Measurements from ENCODE around the gene NELFA. TPM values are rescaled to one million over a fixed set of nuclear protein-coding genes. Genes with fewer than 3 reads are reported as not detected.

Gene NELFA
- total RNA-seq, 3 donors from 2014 or later, result 58.1 to 62.5 (median 59.8) TPM

DNA sequence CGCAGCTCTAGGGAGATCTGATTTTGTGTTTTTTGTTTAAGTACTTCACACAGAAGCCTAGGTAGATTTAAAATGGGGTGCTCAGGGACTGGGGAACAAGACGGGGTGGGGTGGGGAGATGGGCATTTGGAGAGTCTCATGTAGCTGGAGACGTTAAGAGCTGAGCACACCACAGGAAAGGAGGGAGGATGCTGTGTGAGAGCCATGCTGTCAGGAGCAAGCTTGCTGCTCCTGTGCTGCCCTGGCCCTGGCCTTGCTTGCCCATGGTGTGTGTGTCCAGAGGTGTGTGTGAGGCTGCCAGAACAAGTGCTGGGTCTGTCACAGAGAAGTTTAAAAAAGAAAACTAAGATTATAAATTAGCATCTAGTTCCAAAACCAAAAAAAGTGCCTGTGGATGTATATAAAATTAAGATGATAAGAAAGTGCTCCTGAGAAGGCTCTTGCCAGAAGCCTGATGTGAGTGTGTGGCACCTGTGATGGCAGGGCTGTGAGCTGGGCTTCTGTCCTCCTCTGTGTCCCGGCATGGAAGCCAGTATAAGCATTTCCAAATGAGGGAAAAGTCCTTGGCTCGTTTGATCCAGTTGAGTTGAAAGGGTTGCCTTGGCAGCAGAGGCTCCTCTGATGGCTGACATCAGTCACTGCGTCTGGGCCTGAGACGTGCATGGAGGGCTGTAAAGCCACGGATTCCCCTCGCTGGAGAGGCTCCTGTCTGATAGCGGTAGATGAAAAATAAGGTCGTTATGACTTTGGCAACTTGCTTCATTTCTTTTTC, 63.5 kb downstream of the NELFA start:
- Mint-ChIP-seq H3K4me3 (no peak overlapping the region), H3K9me3 (no peaks in the 10 kb centered on the region), H3K4me1 (ENCODE audit: low read depth) (no peaks in the 10 kb centered on the region), H3K36me3 (ENCODE audit: insufficient read depth) (peaks cover 10% of the 10 kb centered on the region), H3K27me3 (ENCODE audit: low read depth) (no peaks in the 10 kb centered on the region)
- DNase-seq (no peak), ATAC-seq (no peak)

DNA sequence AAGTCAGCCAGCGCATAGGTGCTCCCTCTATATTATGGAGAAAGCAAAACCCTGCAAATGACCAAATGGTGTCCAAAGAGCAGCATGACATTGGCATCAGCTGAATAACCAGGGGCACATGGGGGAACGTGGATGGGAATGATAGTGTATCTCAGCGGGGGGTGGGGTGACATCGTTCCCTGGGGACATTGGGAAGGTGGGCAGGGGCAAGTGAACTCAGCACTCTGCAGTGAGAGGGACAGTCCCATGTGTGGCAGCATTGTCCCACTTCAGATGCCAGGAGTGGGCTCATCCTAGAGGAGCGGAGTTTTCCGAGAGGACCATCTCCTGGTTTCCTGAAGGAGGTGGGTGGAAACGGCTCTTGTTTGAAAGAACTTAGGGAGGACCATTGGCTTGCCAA, 64.8 kb downstream of the NELFA start:
- ATAC-seq, result no peak

GRCh38 chr4:1940566-1940965, 68.2 kb downstream of the NELFA start:
- Mint-ChIP-seq H3K9me3 (no peaks in the 10 kb centered on the region), H3K4me3 (no peak overlapping the region), H3K36me3 (ENCODE audit: insufficient read depth) (peaks cover 20% of the 10 kb centered on the region), H3K27me3 (ENCODE audit: low read depth) (no peaks in the 10 kb centered on the region), H3K4me1 (ENCODE audit: low read depth) (no peaks in the 10 kb centered on the region)
- no peak for DNase-seq
- ATAC-seq, result no peak

More for the DNA sequence above, 64.8 kb downstream of the NELFA start:
- H3K4me3 Mint-ChIP-seq, result no peak overlapping the region
- no peaks in the 10 kb centered on the region for H3K4me1 Mint-ChIP-seq (ENCODE audit: low read depth)
- DNase-seq, result no peak
- H3K36me3 Mint-ChIP-seq (ENCODE audit: insufficient read depth), result peaks cover 18% of the 10 kb centered on the region
- no peaks in the 10 kb centered on the region for H3K9me3 Mint-ChIP-seq
- no peaks in the 10 kb centered on the region for H3K27me3 Mint-ChIP-seq (ENCODE audit: low read depth)

DNA sequence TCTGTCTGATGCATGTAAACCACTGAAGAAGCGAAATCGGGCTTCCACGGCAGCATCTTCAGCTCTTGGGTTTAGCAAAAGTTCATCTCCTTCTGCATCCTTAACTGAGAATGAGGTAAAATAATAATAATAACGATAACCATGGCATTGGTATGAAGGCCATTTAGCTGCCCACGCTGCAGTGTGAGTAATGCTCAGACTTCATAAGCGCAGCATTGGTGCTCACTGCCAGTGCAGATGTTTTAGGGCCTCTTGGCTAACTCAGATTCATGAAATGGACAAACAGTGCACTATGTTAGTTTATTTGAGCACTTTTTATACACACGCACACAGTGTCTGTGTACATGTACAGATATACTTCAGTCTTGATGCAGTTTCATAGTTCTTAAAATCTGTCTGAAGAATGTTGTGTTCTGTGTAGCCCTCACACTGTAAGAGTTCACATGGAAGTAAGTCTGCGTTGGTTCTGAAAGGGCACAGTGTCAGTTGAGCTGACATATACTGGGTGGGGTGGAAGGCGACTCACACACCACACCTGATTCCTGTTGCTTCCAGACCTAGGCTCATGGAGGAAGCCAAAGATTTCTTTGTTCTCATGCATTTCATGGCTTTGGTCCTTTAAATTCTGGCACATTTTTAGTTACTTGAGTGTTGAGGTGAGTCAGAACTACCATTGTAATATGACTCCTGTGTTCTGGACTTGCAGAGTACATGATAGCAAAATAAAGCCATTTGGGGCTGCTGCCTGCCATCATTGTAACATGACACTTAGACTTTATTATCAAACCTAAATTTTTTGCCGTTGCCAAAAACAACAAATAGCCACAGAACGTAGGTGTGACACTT, 68.9 kb downstream of the NELFA start:
- peaks cover 20% of the 10 kb centered on the region for H3K36me3 Mint-ChIP-seq (ENCODE audit: insufficient read depth)
- DNase-seq, result no peak
- no peaks in the 10 kb centered on the region for H3K27me3 Mint-ChIP-seq (ENCODE audit: low read depth)
- no peak overlapping the region for H3K4me3 Mint-ChIP-seq
- no peak for ATAC-seq
- no peaks in the 10 kb centered on the region for H3K4me1 Mint-ChIP-seq (ENCODE audit: low read depth)
- no peaks in the 10 kb centered on the region for H3K9me3 Mint-ChIP-seq

- Mint-ChIP-seq H3K4me3 (no peak overlapping the region), H3K36me3 (ENCODE audit: insufficient read depth) (peaks cover 20% of the 10 kb centered on the region), H3K4me1 (ENCODE audit: low read depth) (no peaks in the 10 kb centered on the region), H3K9me3 (no peaks in the 10 kb centered on the region), H3K27me3 (ENCODE audit: low read depth) (no peaks in the 10 kb centered on the region)
- DNase-seq (no peak), ATAC-seq (no peak)
Observed at GRCh38 chr4:1938027-1938426, 70.7 kb downstream of the NELFA start.

DNA sequence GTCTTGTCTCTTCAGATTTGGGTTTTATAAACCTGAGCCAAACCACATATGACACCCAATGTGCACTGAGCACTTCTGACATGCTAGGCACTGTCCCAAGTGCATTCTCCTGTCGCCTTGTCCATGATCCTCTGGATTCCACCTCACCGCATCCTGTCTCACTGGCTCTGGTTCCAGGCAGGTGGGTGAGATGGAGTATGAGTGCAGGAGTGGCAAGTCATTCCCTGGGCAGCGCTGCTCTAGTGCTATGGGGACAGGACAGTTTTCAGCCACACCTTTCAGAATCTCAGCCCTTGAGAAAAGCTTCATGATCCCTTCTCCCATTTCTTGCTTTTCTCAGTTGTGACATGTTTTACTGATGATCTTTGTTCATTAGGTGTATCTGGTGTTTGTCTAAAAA, 71.2 kb downstream of the NELFA start:
- Mint-ChIP-seq H3K4me3 (no peak overlapping the region), H3K4me1 (ENCODE audit: low read depth) (no peaks in the 10 kb centered on the region), H3K36me3 (ENCODE audit: insufficient read depth) (peaks cover 19% of the 10 kb centered on the region), H3K27me3 (ENCODE audit: low read depth) (no peaks in the 10 kb centered on the region), H3K9me3 (no peaks in the 10 kb centered on the region)
- DNase-seq (no peak), ATAC-seq (no peak)

DNA sequence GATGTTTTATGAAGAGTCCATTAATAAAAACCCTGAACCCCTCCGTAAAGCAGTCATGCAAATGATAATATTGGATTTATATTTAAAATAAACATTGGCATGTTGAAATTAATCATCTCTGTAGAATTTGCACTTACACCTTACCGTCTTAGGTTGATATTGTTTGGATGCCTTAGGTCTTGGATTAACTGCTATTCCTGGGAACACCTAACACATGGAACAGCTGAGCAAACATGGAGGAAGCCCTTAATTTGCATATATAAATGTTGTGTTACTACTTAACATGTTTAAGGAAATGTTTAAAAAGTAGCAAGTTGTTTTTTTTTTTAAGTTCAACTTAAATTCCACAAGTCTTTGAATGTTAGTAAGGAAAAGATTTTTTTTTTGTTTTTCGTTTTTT, 75.1 kb downstream of the NELFA start:
- no peaks in the 10 kb centered on the region for H3K27me3 Mint-ChIP-seq (ENCODE audit: low read depth)
- DNase-seq, result no peak
- H3K4me1 Mint-ChIP-seq (ENCODE audit: low read depth), result no peaks in the 10 kb centered on the region
- peaks cover 15% of the 10 kb centered on the region for H3K36me3 Mint-ChIP-seq (ENCODE audit: insufficient read depth)
- H3K4me3 Mint-ChIP-seq, result no peak overlapping the region
- H3K9me3 Mint-ChIP-seq, result no peaks in the 10 kb centered on the region
- ATAC-seq, result no peak

DNA sequence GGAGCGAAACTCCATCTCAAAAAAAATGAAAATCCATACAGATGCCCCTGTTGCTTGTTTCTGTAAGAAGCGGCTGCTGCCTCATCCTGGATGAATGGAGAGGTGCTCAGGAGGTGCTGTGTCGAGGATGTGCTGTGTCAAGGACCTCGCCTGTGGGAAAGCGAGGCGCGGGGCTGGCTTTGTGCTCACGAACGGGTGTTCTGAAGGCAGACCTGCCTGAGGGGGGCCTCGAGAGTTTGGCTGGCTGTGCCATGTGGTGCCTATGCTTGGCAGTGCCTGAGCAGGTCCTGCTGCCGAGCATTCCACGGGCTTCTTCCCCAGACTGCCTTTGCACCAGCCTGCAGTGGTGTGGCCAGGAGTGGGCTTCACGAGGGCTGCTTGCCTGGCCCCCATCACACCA, 76.0 kb downstream of the NELFA start:
- Mint-ChIP-seq H3K4me3 (no peak overlapping the region), H3K27me3 (ENCODE audit: low read depth) (no peaks in the 10 kb centered on the region), H3K4me1 (ENCODE audit: low read depth) (no peaks in the 10 kb centered on the region), H3K36me3 (ENCODE audit: insufficient read depth) (peaks cover 12% of the 10 kb centered on the region), H3K9me3 (no peaks in the 10 kb centered on the region)
- ATAC-seq (no peak), DNase-seq (no peak)

Other genes starting within 250 kb of the NELFA start
- under 1 TPM; 0.08 to 0.30 (median 0.29) TPM for gene FGFR3, start 215.7 kb downstream of the NELFA start, total RNA-seq
- gene LETM1, start 152.8 kb downstream of the NELFA start, total RNA-seq, result 100 to 1,000 TPM; 128 to 141 (median 133) TPM
- 10 to 100 TPM; 84.0 to 97.0 (median 91.0) TPM for gene NSD2, start 137.6 kb downstream of the NELFA start, total RNA-seq
- 1 to 10 TPM in 1 of 3 donors, under 1 TPM in 2; 0.71 to 1.2 (median 0.82) TPM for gene NAT8L, start 50.4 kb upstream of the NELFA start, total RNA-seq
- 10 to 100 TPM; 20.6 to 24.1 (median 22.5) TPM for gene HAUS3, start 233.1 kb upstream of the NELFA start, total RNA-seq
- gene POLN, start 233.1 kb upstream of the NELFA start, total RNA-seq, result 1 to 10 TPM in 1 of 3 donors, under 1 TPM in 2; 0.61 to 2.3 (median 0.90) TPM